Astrocyte of the cerebellum (primary cell): ENCODE results near the gene LSG1.

Source experiments
- DNase-seq: peaks from one replicate; pipeline ENCODE4 v3.0.0-alpha.2; 2011; ENCODE audit warnings: low read depth
- H3K4me3 ChIP-seq: 2 replicates; pipeline ENCODE4 v1.5.1; 2011; ENCODE audit warnings: mild to moderate bottlenecking, low read depth, low read length, moderate library complexity
- in situ Hi-C: cut with HindIII; loops from 2 replicates; pipeline ENCODE4 v1.10.0; 2017; ENCODE audit warnings: low sequenced_read_pairs
- TF ChIP-seq, protein P1 (sequence below): IDR thresholded peaks from 2 replicates; pipeline ENCODE4 v1.5.1; 2012; ENCODE audit warnings: low read length, low read depth, moderate library complexity, mild to moderate bottlenecking; ENCODE audit errors: missing control alignments

The LSG1 gene

DNA sequence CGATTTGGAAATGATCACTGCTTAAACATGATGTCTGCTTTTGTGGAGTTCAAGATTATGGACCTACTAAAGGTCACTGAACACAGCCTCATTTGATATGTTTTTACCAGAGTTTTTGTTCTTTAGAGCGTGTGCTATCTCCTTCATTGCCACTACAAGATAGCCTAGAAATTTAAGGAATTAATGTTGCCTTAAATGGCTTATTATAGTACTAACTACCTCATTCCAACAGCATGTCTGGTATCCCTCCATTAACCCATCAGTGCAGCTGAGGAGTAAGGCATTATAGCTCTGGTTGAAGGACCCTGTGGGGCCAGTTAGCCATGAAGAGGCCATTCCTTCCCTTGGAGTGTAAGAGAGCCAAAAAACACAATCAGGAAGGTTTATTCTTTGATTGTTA, 11.4 kb upstream of the LSG1 start:
- TF ChIP-seq, protein P1, sequence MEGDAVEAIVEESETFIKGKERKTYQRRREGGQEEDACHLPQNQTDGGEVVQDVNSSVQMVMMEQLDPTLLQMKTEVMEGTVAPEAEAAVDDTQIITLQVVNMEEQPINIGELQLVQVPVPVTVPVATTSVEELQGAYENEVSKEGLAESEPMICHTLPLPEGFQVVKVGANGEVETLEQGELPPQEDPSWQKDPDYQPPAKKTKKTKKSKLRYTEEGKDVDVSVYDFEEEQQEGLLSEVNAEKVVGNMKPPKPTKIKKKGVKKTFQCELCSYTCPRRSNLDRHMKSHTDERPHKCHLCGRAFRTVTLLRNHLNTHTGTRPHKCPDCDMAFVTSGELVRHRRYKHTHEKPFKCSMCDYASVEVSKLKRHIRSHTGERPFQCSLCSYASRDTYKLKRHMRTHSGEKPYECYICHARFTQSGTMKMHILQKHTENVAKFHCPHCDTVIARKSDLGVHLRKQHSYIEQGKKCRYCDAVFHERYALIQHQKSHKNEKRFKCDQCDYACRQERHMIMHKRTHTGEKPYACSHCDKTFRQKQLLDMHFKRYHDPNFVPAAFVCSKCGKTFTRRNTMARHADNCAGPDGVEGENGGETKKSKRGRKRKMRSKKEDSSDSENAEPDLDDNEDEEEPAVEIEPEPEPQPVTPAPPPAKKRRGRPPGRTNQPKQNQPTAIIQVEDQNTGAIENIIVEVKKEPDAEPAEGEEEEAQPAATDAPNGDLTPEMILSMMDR: no peak
- DNase-seq: no peak
- in situ Hi-C loops: loop anchor here (5.0 kb wide), 1 partner anchor 574 kb away; no protein-coding TSS in a partner anchor
- H3K4me3 ChIP-seq: no peak overlapping the region

DNA sequence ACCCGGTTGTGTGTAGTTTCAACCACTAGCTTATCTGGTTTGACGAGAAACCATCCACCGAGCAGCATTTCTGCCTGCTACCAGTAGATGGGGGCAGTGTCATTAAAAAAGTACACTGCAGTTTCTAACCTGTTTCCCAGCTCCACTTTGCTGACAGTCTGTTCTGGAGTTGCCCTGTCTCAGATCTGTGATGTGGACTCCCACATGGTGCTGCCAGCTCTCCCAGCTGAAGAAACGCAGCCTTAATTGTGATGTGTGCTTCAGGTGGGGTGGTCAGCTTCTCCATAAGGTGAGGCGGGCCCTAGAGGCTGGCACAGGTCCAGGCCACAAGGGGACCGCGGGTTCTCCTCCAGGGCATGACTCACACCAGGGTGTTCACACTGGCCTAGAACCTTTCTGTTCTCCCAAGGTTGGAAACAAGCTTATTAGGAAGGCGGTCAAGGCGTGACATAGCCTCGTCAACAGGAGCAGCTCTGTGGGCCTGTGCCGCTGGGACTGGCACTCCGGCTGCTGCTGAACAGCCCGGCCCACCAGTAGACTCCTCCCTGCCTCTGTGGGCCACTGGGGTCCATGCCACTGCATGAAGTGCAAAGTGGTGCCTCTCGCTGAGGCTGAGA, 10.8 kb upstream of the LSG1 start:
- no peak overlapping the region for H3K4me3 ChIP-seq
- DNase-seq: peak; percentile 81
- TF ChIP-seq, protein P1: peak; percentile 90
- in situ Hi-C loops: loop anchor here (5.0 kb wide), 1 partner anchor 574 kb away; no protein-coding TSS in a partner anchor

DNA sequence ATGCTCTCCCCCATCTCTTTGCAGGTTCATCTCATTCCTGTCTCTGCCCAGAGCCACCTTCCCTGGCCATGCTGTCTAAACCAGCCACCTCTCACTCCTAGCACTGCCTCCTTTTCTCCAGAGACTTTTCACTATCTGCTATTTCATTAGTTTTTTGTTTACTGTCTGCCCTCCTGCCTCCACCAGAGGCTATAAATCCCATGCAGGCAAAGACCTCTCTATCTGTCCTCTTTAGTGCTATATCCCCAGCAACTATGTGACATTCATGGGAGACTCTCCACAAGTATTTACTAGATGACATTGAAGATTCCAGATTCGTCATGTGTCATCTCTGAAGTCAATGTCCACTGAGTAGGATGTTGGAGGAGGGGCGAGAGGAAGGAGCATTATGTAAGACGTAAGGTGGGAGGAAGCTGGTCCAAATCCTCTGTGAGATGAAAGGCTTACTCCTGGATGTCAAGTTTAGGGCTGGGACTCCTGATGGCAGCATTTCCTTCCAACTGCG, 10.2 kb upstream of the LSG1 start:
- no peak for DNase-seq
- in situ Hi-C loops: loop anchor here (5.0 kb wide), 1 partner anchor 575 kb away; no protein-coding TSS in a partner anchor
- TF ChIP-seq, protein P1: no peak
- no peak overlapping the region for H3K4me3 ChIP-seq

DNA sequence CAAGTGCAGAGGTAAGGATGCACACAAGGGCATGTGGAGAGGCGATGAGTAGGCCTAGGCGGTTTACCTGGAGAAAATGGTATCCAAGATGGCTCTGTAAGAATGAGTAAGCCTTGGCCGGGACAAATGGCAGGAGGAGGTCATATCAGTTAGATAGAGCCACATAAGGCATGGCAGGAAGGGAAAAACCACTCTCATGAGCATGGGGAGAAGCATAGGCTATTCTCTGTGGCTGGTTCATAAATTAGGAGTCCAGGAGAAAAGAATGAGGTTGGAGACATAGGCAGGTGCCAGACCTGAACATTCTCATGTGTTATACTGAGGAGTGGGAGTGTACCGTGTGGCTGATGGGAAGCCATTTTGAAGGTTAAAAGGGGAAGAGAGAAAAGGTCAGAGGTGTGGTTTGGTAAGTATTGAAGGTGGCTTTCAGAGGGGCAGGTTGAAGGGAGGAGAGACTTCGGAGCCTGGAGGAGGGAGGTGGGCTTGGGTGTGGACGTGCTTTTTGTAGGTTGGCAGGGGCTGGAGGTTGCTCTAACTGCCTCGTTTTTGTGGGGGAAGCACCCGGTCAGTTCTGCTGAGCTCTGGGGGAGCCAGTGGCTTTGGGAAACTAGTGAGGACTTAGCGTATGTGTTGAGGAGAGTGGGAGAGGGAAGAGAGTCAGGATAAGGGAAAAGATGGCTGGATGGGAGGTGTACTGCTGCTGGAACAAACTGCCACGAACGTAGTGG, 9.1 kb upstream of the LSG1 start:
- H3K4me3 ChIP-seq: no peak overlapping the region
- TF ChIP-seq, protein P1: no peak
- in situ Hi-C loops: loop anchor here (5.0 kb wide), 1 partner anchor 576 kb away; no protein-coding TSS in a partner anchor
- DNase-seq: no peak

DNA sequence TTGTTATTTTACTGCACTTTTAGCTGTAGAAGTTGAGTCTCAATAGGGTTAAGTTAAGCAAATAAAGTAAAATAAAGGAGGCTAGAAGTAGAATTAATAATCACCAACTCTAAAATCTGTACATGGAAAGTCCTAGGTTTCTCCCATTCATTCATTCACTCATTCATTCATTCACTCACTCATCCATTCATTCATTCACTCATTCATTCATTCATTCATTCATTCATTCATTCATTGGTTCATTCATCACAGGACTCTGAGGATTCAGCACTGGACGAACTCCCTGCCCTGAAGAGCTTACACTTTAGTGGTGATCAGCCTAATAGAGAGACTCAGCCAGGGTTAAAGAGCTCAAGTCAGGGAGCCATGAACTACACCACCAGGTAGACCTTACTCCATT, 4.5 kb upstream of the LSG1 start:
- TF ChIP-seq, protein P1: no peak
- in situ Hi-C loops: no loop called here
- H3K4me3 ChIP-seq: no peak overlapping the region
- DNase-seq: no peak

DNA sequence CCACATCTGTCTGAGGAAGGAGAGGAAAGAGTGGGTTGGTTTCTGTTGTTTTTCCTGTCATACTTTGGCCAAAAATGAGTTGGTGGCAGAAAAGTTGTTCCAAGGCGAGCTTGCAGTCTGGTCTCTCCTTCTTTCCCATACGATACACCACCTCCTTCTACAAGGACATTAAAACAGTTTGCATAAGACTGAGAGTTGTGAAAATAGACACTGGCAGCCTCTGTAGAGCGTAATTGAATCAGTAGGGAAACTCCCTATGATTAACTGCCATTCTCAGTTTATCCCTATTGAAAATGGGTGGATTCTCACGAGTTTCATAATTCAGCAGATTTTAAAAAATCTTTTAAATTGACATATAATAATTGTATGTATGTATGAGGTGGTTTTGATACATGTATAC, 3.7 kb upstream of the LSG1 start:
- no peak for DNase-seq
- H3K4me3 ChIP-seq: no peak overlapping the region
- TF ChIP-seq, protein P1: no peak
- in situ Hi-C loops: no loop called here
